H1 (cell line): Measurements from ENCODE around the gene BIRC7.

Source experiments
- KDM5A ChIP-seq: fragments of 200-600 bp; IDR thresholded peaks from 2 replicates; pipeline ENCODE4 v1.7.1; 2012; ENCODE audit warnings: mild to moderate bottlenecking, low read length, inconsistent platforms, mixed read lengths
- RNF2 ChIP-seq: fragments of 200-900, 300-1000 bp; sonication (generic); IDR thresholded peaks from 2 replicates; pipeline ENCODE4 v1.7.1; 2016; ENCODE audit warnings: borderline replicate concordance, low read depth, mild to moderate bottlenecking, antibody characterized with exemption, low read length; ENCODE audit not compliant: poor library complexity, severe bottlenecking; ENCODE audit errors: missing control alignments

GRCh38 chr20:63240004-63240403, 4.3 kb downstream of the BIRC7 start:
- TF ChIP-seq RNF2: no peak
- TF ChIP-seq KDM5A: no peak
